Activated CD8-positive, alpha-beta memory T cell treated with anti-CD3 and anti-CD28 coated beads, Interleukin-2, amount 50 U/mL, for 1 hour (primary cell): ENCODE data around the gene SLC38A1.

Experiments
- DNase-seq: peaks from one replicate; pipeline ENCODE4 v3.0.0-alpha.2; 2020; ENCODE audit errors: extremely low read depth

SLC38A1 gene

DNA sequence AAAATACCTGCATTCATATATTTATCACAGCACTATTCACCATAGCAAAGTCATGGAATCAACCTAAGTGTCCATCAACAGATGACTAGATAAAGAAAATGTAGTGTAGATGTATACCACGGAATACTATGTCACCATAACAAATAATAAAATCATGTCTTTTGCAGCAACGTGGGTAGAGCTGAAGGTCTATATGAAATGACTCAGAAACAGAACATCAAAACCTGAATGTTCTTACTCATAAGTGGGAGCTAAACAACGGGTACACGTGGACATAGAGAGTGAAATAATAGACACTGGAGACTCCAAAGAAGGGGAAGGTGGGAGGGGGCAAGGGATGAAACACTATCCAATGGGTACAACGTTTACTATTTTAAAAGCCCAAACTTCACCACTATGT, 37.9 kb downstream of the SLC38A1 start:
- no peak for DNase-seq

DNA sequence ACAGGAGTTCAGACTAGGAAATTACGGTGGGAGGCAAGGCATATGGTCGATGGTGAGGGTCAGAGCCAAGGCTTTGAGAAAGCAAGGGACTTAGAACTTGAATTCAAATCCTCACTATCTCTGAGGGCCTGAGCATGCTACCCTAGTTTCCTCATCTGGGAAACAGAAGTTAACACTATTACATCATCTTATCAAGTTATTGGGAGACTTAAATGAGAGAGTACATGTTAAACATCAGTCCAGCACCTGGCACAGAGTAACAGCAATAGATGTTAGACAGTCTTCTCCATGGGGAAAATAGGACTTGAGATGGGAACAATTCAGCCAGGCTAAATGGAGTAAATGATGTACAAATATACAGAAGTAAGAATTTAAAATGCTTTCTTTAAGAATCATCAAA, 38.5 kb downstream of the SLC38A1 start:
- no peak for DNase-seq

DNA sequence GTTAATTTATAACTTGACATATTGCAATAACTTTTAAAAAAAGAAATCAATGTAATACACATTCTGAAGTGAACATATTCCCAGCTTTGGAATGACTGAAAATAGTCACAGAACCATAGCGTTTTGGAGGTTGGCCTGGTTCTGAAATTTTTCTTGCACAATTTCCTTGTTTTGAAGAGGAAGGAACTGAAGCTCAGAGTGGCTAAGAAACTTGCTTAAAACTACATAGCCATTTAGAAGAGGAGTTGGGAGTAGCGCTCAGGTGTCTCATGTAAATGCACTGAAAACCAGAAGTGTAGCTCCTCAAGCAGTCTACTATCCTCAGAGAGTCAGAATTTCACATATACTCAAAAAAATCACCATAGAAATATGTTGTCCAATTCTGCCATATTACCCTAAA, 41.2 kb downstream of the SLC38A1 start:
- DNase-seq, result no peak

DNA sequence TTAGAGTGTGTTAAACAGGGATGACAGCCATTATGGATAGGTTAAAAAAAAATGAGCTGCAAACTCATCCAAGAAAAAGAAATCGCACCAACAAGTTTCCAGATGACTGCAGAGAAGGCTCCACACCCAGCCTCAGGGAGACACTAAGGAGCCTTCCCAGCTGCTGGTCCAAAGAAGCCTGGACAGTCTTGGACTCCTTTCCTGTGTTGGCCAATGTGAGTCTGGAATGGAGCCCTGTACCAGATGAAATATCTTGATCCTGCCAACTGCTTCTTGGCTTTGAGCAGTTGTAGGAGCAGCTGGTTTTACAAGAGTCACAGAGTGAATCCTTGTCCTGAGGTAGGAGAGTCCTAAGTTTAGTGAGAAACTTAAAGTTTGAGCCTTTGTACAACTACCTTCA, 44.5 kb downstream of the SLC38A1 start:
- no peak for DNase-seq

DNA sequence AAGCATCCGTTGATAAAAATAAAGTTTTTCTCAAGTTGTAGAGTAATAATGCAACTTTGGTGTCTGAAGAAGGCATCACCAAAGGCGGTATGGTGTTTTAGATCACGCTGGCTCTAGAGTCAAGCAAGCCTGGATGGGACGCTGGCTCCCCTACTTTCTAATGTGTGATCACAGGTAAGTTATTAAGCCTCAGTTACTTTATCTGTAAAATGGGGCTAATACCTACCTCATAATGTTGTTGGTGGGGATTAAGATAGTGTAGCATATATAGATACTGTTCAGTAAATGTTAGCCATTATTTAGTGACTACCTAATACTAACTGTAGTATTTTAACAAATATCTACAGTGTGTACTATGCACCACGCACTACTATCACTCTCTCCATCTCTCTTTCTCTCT, 45.8 kb downstream of the SLC38A1 start:
- no peak for DNase-seq

DNA sequence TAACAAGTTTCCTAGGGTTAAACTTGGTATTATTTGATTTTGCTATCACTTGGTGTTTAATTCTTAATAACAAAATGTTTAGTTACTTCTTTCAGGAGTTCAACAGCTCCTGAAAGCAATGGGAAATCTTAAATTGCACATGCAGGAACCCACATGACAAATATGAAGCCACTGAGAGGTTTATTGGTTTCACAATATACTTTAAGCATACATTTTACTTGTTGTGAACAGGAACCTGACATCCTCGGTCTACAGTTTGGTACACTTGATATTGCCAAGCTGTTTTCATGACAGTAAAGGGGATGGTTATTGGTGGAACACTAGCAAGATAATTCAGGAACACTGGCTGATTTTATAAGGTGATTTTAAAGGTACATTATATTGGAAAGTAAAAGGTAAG, 46.2 kb downstream of the SLC38A1 start:
- DNase-seq, result no peak

DNA sequence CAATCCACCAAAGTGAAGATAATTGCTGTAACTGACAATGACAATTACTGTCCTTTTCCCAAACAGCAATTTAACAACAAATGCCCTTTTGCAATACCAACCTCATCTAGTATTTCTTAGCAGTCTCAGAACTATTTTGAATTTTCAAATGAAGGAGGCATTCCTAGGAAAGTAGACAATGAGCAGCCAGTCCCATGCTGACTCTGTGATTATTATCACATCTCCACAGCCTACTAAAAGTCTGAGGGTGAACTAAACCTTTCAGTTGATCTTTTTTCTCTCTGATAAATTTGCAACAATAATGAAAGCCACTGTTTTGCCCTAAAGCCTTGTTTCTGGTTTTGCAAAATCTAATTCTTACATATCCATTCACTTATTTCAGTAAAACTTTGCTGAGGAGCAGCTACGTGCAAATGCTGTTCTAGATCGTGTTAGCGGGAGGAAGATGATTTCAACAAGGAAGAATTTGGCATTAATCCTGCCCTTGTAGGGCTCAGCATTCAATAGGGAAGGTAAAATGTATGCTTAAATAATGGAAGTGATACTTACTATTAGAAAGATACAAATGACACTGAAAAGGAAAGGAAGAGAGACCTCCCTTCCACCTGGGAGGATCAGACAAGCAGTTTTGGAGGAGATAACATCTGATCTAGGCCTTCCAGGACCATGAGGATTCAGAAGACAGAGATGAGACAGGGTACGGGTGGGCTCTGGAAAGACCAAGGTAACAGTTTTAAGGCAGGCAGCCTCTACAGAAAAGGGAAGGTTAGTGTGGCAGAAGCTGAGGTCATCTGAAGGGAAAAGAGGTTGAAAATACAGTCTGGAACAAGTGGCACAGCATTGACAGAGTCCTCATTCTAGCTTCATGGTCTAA, 47.4 kb downstream of the SLC38A1 start:
- DNase-seq, result no peak

DNA sequence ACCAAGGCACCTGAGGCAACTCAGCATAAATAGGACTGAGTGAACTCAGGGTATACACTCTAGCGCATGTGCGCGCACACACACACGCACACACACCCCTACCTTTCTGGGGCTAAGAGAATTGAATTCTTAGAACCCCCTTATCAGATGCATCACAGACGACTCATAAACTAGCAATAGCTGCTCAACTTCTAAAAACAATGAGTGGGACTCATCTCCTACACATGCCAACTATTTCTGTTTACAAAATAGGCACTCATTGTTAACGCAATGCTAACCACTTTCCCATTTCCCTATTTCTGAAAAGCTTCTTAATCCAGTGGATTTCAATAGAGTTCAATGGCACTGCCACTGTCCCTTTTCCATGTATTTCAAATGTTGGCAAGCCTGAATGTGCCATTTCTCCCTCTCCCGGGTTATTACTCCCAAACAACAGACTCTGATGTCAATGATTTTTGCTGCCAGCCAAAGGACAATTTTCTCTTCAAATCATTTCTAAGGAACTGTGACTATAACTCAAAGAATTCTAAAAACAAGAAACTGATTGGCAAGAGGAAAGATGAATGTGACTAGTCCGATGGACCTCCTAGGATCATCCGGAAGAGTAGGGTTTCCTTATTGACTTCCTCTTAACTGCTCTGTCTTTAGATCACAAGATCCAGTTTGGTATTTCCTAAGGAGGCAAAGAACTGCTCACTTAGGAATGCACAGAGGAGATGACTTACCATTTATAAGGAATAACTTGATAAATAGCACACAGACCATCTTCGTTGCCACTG, 48.8 kb downstream of the SLC38A1 start:
- DNase-seq, result peak; percentile 56

DNA sequence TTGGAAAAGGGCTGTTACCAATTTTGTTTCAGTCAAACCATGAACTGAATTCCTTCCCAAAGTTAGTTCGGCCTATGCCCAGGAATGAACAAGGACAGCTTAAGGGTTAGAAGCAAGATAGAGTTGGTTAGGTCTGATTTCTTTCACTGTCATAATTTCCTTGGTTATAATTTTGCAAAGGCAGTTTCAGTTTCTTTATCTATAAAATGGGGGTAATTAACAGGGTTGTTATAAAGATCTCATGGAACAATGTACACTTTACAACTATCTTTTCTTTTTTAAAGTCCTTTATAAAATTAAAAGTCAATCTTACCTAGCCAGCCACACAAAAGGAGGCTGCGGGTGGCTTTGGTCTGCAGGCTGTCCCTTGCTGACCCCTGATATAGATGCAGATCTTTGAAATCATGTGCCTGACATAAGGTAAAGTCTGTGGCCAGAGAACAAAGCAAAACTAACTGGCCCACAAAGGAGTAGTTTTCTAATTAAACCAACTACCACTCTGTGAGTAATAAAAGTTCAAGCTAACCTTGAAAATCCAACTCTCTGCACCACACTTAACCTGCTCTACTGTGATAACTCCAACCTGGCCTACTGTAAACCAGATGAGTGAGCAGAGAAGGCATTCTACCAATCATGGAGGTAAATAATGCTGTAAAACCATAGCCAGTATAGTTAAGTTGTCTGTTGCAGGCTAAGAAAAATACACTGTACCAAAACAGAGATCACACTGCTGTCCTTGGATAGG, 49.5 kb downstream of the SLC38A1 start:
- DNase-seq, result no peak

DNA sequence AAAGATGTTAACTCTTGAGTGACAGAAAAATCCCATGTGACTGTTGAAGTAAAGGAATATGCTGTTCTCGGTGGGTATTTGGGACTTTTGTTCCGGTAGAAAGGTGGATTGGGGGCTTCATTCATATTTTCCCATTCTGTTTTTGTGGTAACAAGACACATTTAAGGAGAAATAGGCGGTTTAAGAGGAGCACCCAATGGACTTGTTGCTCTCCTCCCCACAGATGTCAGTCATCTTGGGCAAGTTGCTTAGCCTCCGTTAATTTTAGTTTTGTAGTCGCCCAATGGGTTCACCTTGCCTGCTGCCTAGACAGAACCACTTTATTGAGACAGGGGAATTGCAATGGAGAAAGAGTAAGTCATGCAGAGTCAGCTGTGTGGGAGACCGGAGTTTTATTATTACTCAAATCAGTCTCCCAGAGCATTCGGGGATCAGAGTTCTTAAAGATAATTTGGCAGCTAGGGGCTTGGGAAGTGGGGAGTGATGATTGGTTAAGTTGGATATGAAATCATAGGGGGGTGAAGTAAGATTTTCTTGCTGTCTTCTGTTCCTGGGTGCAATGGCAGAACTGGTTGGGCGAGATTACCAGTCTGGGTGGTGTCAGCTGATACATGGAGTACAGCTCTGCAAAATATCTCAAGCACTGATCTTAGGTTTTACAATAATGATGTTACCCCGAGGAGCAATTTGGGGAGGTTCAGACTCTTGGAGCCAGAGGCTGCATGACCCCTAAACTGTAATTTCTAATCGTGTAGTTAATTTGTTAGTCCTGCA, 50.3 kb downstream of the SLC38A1 start:
- DNase-seq, result no peak

DNA sequence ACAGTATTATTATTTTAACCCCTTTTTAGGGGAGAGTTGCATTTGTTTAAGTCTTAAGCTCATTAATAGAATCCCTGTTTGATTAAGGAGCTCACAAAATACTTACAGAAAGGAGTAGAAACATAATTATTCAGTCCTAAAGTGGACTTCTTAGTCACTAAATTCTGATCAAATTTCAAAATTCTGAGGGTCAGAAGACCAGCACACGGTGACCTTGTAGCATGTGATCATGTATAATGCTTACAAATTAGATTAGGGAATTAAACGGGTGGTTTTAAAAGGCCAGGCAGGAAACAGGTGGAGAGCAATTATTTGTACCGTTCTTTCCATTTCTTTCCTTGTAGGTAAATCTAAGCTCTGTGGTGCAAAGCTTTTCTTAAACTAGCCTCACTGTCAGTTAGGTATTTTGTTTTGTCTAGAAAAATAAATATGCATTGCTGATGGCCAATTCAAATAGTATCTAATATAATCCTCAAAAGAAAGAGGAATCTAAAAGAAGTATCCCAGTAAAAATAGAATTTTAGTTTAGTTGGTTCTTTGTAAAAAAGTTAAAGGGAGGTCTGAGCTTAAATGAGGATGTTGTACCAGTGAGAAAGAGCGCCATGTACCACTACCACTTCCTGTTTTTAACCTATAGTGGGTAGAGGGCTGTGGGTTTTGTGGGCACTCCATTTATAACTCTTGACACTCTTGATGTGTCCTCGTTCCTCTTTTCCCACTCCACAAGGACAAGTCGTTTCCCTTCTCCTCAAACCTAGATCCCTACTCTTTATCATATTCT, 51.1 kb downstream of the SLC38A1 start:
- DNase-seq, result peak; percentile 29

DNA sequence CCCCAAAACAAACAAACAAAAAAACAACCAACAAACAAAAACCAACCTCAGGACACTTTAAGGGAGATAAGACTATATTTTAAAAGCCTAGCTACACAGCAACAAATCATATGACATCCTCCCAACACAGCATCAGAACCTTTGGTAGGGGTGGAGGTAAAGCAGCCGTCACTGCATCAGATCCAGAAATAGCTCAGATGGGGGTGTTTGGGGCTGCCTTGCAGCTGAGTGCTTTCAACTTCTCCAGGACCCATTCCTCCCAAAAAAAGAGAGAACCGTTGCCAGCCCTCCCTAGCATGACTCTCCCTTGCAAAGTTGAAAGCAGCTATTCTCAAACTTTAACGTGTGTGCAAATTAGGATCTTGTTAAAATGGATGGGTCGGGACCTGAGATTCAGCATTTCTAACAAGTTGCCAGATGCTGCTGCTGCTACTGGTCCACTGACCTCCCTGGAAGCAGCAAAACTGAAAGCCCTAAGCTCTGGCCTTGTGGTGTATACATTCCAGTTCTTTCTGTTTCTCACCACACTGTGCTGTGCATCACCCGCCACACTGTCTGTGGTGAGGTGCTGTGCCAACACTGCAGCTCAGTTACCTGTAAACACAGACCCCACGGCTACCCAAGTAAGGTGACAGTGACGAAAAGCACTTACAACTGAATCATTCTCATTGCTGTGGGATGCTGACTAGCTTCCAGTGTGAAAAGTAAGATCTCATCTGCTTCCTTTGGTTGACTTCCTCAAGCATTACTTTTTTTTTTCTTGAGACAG, 54.0 kb downstream of the SLC38A1 start:
- peak; percentile 81 for DNase-seq

DNA sequence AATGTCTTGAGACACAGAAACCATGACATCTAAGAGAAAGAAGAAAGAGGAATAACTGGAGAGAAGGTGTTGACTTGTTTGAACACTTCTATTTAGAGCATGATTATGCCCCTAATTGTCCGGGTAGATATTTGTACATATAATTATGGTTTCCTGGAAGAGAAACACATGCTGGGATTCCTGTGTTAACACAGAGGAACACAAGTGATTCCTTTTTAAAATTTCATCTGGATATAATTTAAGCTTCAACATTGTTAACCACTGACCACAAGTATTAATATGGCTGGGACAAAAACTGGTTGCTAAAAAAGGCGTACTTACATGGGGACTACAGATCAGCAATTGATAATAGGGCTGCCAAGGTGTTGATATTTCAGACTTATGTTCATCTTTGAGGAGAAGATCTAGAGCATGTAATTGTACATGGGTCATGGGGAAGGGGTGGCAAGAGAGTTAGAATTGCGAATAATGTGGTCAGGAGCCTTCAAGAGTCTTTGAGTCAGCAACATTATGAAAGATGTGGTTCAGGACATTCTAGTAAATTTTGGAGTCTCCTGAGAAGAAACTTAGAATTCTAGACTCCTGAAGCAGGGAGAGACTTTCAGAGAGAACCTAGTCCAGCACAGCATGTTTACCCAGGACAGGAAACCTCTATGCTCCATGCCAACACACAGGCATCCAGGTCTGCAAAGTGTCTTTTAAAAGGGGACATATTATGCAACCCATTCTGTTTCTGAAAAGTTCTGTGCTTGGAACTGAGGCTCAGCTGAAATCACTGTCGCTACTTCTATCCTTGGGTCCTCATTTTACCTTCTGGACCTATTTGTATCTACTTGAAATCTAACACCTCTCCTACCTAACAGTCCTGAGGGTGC, 56.5 kb downstream of the SLC38A1 start:
- no peak for DNase-seq

DNA sequence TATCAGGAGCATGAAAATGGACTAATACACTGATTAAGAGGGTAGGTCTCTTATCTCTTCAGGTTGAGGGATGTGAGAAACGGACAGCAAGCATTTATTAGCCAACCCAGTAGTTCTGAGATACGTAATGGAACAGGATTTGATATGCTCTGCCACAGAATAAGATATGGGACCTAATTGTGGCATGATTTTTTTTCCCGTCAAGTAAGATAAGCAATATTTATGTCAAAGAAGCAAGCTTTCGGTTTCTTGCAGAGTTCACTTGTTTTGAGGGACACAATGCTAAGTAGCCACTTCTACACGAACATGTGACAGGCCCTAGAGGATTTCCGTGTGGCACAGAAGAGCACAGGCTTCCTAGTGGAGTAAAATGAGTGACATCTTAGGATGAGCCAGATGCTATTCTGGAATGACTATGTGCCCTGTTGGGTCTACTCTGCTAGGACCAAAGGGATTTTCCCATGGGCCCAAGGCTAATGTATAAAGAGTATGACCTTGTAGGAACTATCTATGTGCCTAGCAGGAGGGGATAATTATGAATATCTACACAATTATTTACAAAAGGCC, 57.9 kb downstream of the SLC38A1 start:
- DNase-seq, result no peak

DNA sequence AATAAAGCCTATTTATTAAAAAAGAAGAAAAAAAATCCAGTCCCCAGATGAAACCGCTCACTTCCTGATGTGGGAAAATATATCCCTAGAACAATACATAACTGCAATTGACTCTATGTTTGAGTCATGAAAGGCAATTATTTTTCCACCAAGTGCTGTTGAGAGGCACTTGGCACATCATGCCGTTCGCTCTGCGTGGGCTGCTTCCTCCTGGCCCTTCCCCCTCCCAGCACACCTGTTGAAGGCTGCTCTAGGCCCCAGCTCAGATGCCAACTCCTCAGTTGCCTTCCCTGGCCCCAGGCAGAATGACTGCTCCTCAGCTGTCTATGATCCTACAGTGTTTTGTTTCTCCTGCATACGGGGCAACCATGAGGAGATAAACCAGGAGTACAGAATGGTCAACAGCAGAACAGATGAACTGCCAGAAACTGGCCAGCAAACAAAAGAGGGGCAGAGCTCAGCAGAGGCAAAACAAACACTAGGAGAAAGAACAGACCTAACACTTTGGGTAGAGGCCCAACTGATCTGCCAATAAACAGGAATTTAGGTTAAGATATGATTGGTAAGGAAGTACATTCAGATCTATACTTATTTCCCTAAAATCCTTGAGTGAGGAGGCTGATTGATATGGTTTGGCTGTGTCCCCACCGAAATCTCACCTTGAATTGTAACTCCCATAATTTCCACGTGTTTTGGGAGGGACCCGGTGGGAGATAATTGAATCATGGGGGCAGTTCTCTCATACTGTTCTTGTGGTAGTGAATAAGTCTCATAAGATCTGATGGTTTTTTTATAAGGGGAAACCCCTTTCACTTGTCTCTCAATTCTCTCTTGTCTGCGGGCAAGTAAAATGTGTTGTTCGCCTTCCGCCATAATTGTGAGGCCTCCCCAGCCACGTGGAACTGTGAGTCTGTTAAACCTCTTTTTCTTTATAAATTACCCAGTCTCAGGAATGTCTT, 58.6 kb downstream of the SLC38A1 start:
- DNase-seq, result peak; percentile 36

DNA sequence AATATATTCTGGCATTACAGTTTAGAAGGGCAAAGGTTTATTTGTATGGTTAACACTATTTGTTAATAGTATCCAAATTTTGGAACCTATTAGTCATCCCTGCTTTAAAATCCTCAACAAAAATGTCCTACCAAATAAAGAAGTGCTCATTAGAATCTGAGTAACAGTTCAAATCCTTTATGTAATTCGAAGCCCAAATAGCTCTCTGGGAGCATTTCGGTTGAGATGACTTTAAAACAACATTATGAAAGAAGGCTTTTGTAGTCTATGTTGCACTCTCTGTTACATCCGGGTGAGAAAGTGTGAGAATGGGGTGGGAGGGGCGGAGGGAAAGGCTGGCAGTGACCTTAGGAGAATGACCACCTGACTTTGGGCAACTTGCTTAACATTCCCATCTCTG, 59.7 kb downstream of the SLC38A1 start:
- DNase-seq, result no peak

DNA sequence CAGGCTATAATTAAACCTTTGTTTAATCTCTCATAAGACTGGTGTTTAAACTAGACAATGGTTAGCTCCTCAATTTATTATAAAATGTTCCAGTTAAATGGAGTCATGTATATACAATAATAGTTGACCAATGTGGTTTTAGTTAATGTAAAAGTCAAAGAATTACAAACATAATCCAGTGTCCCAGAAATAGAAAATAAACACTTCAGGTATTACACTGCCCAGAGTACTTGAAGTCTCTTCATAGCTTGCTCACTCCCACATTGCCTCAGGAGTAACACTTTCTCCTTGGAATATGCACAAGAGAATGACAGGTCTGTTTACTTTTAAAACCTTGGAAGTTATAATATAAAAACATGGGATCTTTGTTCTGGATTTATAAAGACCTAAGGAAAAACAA, 60.5 kb downstream of the SLC38A1 start:
- DNase-seq, result no peak

DNA sequence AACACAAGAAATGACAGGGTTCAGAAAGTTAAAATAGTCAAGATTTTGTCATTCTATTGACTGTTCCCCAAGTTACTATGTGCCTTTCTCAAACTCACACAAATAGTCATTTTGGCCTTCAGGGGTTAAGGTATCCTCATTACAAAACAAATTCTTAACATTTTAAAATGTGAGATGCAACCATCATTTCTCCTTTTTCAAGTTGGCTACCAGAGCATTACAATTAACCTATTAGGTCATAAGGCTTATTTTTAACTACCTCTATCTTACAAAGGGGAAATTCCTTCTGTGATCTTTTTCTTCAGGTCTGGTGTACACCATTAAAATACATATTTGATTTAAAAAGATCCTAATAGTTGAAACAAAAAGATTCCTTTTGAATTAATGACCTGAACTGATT, 61.2 kb downstream of the SLC38A1 start:
- DNase-seq, result no peak
